LoVo (cell line): Measurements from ENCODE around the gene VAPA.

Experiments
- DNase-seq: peaks from one replicate; pipeline ENCODE4 v3.0.0-alpha.2; 2016; ENCODE audit warnings: low spot score

Gene VAPA

DNA sequence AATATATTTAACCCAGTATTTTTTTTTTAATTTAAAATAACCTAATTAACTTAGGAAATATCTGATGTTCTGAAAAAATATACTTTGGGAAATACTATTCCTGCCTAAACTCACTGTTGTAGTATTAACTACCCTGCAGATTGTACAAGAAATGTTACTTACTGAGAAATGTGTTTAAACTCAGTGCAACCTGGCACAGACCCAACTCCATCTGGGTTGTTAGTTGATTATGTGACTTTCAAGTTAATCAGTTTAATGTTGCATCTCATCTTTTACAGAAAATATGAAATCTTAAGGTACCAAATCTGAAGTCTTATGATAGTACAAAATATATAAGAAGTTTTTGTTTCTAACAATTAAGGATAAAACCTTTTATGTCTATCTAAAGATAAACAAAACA lies 27.3 kb downstream of the VAPA start:
- DNase-seq, result no peak

DNA sequence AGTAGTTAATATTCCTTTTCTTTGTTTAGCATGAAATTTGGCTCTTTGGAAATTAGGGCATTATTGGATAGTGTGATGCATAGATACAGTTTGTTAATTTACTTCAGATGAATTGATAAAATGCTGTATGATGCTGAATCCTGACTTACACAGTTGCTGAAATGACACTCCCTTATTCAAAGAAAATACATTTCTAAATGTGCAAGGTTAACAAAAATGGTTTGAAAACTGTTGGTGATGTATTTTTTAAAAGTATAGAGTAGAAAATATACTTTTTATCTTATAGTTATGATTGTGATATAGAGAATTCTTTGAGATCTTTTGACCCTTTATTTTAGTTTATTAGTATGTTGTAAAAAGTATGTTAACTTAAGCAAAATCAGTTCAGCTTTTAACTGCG lies 27.8 kb downstream of the VAPA start:
- DNase-seq, result no peak

DNA sequence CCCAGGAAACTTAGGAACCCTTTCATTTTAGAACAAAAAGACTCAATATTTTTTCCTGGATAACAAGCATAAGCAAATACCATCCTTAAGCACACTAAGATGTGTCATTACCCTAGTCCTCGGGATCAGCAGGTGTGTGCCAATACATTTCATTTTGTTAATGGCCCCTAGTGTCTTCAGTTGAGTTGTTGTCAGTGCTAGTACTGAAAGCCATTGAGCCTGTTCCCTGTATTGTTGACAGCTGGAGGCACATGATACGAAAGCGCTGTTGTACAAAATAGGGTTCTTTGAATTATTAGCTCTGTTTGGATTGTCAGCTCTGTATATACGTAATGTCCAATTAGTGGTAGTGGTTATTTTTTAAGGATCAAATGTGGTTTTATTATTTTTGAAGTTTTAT lies 29.5 kb downstream of the VAPA start:
- no peak for DNase-seq

DNA sequence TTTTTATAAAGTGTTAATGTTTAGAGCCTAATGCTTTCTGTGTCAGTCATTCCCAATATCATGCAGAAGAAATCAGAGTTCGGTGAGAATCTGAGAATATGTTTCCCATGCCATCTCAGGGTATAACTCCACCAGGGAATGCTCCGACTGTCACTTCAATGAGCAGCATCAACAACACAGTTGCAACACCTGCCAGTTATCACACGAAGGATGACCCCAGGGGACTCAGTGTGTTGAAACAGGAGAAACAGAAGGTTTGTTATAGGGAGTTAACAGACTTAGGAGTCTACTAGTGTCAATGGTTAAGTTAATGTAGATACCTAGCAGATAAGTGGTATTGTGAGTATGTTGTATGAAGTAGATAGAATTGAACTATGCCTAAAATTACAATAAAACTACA lies 31.0 kb downstream of the VAPA start:
- DNase-seq, result no peak

DNA sequence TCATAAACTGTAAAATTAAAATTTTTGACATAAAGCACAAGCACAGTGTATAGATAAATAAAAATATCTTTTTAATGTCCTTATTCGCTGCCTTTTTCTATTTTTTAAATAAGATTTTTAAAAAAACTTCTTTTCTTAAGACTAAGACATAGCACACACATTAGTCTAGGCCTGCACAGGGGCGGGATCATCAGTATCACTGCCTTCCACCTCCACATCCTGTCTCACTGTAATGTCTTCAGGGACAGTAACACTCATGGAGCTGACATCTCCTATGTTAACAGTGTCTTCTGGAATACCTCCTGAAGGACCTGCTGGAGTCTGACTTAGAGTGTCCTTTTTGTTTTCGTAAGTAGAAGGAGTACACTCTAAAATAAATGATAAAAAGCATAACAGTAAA lies 33.0 kb downstream of the VAPA start:
- DNase-seq, result no peak

DNA sequence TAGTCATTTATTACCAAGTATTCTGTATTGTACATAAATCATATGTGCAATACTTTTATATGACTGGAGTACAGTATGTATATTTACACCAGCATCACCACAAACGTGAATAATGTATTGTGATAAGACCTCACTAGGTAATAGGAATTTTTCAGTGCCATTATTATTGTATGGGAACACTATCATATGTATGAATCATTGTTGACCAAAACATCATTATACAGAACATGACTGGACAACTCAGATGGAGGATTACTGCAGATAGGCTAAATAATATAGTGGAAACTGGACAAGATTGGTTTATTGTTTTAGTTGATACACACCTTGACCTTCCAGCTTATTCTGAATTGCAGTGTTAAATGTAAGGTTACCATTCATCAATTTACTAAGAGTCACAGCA lies 33.4 kb downstream of the VAPA start:
- no peak for DNase-seq

DNA sequence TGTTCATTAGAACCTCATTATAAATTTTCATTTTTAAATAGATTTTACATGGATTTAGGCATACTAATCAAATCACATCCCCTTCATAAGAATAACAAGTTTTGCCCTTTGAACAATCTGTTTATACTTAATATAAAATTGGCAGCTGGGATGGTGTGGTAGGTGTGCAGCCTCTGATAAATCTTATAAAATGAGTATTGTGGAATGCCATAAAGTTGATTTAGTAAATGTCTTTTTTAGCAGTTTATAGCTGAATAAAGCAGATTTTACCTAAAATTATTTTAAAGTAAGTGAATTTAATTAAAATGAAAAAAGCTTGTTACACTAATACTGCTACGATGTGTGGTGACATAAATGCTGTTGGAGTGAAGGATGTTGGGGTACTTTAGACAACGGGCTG lies 35.5 kb downstream of the VAPA start:
- no peak for DNase-seq

DNA sequence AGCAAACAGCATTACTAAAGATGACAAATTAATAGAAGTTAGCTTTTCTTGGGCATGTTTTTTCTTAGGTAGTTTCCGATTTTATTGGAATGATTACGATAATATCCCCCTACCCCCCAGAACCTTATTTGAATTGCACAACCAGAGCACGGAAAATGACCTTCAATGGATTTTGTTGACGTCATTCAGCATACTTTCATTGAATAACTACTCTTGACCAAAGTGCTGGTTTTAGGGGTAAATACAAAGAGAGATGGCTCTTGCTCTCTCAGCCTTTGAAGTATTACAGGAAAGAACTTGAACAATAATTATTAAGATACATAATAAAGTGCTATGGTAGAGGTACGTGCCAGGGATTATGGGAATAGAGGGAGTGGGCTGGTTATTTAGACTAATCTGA lies 36.0 kb downstream of the VAPA start:
- no peak for DNase-seq

DNA sequence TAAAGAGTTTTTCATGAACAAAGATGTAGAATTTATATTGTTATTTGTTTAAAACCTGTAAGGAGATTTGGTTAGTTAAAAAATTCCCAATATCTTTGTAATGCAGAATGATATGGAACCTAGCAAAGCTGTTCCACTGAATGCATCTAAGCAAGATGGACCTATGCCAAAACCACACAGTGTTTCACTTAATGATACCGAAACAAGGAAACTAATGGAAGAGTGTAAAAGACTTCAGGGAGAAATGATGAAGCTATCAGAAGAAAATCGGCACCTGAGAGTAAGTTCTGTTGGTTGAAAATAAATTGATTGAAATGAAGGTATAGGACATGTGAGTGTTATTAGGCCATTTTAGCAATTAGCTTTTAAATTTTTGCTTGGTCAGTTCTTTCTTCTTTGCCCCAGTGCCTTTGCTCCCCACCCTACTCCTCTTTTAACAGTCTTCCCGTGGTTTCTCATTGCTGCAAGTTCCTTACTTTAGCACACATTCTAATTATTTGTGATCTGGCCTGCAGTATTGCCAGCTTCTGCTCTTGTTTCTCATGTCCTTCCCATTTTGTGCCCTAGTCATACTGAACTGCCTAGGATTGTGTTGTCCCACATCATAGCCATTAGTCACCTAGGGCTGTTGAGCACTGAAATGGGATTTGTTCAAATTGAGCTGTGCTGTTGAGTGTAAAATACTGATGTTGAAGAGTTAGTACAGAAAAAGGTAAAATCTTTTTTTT lies 36.6 kb downstream of the VAPA start:
- no peak for DNase-seq

DNA sequence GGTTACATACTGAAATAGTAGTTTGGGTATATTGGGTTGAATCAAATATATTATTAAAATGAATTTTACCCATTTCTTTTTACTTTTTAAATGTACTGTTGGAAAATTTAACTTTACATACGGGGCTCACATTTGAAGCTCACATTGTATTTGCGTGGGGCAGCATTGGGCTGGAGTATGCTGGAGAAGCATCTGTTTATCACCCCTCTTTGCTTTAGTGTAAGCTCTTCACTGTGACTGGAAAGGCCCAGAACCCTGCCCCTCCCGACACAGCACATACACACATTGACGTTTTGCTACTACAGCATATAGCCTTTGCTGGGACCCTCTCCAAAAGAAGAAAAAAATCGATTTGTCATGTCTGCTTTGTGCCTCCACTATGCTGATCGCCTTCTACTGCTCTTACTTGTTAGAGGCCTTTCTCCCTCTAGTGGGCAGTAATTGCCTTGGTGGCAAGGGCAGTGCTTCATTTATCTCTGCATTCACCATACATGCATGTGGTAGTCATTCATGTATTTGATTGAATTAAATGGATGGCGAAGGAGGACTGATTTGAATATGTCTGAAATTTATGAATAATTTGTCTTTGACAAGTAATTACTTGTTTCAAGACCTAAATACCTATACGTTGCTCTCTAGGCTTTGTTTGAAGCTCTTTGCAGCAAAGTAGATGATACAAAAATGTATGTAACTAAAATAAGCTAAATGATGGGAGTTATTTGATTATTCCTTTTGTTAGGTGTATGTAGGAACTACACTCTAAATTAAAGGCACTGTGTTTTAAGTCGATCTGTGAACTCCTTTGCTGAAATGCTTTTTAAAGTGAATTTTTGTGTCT lies 37.4 kb downstream of the VAPA start:
- DNase-seq, result peak; percentile 23

DNA sequence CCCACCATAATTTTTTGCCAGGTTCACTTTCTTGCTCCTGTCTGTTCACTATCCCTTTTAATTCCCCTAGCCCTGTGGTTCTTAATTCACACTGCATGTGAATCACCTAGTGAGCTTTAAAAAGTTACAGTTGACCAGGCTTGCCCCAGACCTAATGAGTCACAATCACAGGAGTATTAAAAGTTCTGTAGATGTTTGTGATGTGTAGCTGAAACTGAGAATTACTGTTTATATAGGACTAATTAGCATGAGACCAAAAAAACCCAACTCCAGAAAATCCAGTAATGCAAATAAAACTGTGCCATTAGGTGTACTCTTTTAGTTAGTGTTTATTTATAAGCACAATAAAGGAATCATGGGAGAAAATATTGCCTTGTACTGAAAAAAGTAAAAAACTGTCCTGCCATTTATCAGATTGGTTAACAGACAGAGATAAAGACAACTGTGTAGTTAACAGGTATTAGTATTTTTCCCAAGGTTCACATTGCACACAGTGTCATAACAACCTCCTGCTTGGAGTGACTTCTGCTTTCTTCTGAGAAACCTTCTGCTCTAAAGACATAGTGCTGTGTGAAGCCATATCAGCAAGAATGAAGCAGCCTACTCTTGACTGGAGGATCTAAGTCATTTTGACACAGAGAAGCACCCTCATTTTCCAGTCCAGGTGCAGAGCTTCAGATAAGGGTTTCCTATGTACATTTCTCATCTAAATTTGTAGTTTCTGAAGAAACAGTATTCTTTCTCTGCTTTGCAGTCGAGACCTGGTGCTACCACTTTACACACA lies 39.0 kb downstream of the VAPA start:
- no peak for DNase-seq

DNA sequence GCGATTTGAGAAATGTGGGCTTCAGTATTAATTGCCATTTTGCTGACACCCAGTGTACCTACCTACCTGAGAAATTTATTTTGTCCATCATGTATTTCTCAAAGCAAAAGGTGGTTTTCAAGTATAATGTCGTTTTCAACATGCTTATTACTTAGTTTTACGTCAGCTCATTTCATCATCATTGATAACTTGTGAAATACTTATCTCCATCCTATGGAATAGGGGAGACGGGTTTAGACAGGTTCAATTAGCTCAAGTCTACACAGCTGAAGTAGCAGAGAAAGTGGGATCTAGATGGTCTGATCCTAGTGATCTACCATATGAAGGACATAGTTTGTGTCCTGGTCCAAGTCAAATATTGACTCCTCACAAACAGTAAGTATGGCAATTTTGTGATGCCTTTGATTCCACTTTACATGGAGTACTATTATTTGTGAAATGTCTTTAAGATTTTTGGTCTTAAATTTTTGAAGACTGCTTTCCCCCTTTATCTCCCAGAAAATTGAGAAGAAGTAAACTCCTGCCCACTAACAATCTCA lies 45.1 kb downstream of the VAPA start:
- no peak for DNase-seq

DNA sequence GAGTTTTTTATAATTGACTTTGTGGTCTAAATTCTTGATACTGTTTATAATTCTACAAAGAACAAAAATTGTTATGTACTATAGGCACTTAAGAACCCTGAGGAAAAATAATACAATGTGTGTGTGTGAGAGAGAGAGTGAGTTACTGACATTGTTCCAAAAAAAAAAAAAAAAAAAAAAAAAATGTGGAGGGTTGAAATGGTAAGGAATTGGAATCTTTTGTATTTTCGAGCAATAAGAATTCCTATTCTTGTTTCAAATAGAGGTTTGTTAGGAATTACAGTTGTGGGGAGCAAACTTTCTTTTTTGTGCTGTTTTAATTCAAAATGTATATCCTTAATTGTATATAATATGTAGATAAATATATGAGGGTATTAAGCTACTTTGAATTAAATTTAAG lies 45.7 kb downstream of the VAPA start:
- DNase-seq, result no peak

DNA sequence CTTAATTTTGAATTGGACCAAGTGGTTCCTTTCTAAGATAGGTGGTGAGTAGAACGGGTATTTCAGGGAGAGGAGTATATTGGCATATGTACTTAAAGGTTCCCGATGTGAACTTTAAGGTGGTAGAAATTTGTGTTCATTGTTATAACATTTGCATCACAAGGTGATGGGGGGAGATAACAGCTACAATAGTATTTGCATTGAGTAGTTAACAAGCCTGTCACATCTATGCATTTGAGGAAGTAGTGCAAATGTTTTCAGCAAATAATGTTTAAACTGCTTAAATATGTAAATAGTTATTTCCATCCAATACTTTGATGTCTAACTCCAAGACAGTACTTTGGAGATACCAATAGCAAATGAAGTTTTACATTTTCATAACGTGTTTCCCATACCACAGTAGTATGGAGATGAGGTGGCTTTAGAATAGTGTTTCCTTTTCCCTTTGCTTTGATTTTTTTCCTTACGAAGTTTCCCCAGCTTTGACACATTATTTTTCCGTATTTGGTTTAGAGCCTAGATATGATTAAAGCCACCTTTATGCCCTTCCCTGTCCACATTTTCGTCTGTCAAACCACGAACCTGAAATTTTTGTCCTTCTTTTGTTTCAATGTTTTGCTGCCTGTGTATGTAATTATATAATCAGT lies 46.6 kb downstream of the VAPA start:
- no peak for DNase-seq

DNA sequence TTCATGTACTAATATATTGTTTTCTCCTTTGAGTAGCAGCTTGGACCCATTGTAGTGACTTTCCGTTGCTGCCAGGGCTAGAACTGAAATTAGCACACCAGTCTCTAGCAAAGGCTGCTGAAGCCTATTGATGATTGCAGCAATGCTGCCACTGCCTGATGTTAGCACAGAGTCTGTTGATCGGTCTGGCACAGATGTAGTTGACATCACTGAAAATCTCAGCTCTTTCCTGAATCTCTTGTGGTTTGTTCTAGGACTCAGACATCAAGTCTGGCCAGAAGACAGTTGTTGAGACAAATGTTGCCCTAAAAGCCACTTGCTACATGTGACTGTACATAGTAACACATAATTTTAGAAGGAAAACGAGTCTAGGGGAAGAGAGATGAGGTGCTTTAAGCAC lies 47.2 kb downstream of the VAPA start:
- no peak for DNase-seq

DNA sequence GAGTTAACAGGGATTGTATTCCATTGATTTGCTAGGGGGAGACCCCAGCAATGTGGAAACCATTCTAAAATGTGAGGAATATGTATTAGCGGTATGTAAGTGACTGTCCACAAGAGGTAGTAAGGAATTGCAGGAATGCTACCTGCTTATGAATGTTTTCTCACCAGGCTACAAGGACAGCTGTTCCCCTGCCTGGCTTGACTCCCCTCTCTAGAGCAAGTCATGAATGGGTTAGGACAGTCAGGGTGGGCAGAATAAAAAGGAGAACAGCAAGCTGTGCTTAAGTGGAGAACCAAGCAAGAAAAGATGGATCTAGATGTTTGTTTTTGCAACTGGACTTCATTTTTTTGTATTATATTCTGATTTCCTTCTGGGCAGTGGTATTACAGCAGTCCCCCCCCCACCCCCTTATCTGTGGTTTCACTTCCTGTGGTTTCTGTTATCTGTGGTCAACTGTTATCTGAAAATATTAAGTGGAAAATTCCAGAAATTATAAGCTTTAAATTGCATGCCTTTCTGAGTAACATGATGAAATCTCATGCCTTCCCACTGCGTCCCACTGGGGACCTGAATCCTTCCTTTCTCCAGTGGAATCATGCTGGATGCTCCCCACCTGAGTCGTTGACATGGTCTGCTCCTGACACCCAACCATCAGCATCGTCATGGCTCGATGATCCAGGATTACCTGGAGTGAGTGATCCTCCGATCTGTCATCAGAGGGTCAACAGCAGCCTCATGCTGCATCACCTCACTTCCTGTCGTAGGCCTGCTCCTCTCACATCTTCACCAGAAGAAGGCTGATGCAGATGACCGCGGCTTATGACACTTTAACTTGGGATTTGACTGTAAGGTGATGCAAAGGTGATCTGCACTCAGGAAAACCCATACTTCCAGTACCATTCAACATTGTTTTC lies 52.2 kb downstream of the VAPA start:
- no peak for DNase-seq

DNA sequence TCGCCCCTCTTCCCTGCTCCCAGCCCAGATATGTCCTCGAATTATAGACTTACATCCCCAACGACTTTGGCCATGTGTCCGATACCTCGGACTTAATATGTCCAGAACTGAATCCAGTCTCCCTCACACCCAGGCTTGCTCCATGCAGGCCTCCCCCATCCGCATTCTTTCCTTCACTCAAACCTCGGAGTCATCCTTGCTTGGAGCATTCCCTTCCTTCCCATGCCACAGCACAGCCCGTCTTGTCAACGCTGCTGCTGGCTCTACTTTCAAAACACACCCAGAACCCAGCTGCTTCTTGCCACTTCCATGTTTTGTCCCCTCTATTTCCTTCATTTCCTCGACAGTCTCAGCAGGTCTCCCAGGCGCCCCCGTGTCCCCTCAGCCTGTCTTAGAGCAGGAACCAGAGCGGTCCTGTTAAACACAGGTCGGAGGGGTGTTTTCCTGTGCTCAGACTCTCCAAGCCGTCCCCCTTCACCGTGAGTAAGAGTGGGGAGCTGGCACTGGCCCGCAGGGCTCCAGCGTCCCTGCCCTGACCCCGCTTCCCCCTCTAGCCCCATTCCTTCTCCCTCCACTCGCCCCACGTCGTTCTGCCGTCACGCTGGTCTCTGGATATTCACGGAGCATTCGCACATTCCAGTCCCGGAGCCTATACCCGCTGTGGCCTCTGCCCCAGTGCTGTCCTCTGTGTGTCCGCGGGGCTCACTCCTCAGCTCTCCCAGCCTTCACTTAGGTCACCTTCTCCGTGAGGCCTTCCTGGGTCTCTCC lies 54.4 kb downstream of the VAPA start:
- no peak for DNase-seq

DNA sequence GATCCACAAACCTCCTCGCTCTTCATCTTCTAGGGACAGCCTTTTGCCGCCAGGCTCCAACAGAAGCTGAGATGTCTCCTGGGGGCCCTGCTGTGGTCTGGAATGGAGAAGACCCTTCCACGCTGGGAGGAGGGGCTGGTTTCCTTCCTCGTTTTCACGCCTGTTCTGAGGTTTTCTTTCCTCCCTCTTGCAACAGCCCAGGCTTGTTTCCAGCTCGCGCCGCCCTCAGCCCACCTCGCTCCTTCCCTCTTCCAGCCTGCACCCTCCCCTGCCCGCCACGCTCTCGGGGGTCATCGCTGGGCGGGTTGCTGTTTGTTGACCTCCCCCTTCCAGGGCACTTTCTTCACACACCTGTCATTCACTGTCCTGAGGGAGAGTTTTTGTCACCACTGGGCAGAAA lies 55.4 kb downstream of the VAPA start:
- no peak for DNase-seq

DNA sequence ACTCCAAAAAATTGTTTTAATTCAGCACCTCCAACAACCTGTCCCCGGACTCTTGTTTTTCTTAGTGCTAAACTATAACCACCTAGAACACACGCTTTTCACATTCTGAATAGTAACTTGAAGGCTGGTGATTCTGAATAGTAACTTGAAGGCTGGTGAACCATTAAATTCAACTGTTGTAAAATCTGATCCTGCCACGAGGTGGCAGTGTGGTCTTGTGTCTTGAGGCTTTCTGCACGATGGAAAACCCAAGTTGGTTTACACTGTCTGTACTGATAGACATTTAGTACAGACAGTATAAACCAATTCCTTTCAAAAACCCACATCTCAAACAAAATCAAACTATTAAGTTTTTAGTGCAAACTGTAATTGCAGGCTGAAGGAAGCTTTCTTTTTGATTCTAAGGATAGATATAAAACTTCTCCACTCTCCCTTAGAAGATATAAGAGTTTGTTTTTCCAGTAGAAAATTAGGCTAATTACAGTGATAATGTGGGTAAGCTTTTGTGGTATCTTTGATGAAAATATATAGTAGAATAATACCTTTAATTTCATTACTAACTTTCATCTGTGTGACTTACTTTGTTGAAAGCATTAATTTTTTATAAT lies 57.6 kb downstream of the VAPA start:
- peak; percentile 79 for DNase-seq

DNA sequence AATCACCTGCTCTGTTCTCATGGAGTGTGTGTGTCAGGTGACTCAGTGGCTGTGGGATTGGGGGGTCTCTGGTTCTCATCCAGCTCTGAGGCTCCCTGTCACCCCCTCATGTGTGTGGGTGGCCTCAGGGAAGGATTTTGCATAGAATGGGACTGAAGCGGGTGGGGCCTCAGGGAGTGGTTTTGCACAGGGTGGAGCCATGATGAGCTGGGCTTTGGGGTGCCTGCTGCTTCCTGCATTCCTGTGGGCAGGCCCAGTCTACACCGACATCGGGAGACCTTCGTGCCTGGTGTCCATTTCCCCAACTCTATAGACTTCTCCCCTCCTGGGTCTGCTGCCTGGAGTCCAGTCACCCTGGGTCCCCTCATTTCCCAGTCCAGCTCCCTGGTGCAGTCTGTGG lies 59.7 kb downstream of the VAPA start:
- no peak for DNase-seq
